NCI-H524 (cell line): Measurements from ENCODE around the gene OR52E5.

Experiments
- DNase-seq, 2 experiments: peaks; one replicate each; lab custom pipeline; 2025; lab: John Stamatoyannopoulos, UW

Gene OR52E5

DNA sequence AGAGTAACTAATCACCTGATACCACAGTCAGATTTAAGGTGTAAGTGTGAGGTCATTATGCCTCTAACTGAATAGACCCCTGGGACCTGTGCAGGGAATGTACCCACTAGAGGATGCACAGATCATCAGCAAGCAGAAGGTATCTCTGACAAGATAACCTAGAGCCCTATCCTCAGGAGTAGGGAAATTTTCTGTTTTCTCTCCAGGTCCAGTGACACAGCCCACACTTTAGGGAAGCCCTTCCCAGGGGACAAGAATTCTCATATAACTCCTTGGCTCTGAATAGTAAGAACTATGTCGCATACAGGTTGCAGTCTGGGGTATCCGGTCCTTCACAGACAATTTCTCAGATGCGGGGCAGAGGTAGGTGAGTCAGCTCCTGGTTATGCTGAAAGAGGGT is at the start of gene OR52E5:
Gene OR52E5 (plus strand): TSS at position 301 of the 400 bp plus-strand sequence. CDS start 7,569 bp downstream, outside the sequence.
- DNase-seq = no peak

DNA sequence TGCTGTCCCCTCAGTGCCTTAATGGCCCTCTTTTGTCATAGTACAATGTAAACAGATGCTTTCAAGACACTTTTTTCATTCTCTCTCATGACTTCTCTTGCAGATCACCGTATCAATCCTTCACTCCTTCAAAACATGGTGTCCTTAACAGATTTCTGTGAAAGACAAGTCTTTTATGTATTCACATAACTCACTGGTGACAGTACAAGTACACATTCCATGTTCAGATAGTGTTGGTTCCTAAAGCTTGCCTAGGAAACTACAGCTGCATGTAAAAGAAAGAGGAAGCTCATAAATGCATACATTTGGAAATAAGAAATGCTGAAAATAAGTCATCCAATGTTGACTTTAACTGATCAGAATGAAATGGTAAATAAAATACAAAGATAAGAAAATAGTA is 46.3 kb upstream of the OR52E5 start:
- DNase-seq = no peak

DNA sequence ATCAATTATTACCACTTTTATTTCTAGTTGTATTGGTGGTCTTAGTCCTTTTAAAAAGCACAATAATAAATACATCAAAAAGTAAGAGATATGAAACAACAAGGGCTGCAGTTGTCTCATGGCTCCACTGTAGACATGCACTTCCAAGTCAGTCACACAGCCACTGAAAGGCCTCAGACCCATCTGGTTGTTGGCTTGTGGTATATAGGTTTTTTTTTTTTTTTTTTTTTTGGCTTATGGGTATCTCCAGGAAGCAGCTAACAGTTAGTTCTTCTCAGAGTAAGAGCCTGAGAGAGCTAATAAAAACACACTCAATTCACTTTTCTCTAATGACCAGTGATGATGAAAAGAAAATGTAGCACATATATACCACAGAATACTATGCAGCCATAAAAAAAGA is 45.3 kb upstream of the OR52E5 start:
- DNase-seq = no peak

DNA sequence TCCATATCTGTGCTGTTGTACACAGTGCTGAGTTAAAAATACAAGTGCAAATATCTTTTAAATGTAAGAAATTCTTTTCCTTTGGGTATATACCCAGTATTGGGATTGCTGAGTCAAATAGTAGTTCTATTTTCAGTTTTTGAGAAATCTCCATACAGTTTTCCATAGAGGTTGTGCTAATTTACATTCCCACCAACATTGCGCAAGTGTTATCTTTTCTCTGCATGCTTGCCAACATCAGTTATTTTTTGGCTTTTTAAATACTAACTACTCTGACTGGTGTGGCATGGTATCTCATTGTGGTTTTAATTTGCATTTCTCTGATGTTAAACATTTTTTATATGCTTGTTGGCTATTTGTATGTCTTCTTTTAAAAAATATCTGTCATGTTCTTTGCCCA is 42.0 kb upstream of the OR52E5 start:
- no peak for DNase-seq

DNA sequence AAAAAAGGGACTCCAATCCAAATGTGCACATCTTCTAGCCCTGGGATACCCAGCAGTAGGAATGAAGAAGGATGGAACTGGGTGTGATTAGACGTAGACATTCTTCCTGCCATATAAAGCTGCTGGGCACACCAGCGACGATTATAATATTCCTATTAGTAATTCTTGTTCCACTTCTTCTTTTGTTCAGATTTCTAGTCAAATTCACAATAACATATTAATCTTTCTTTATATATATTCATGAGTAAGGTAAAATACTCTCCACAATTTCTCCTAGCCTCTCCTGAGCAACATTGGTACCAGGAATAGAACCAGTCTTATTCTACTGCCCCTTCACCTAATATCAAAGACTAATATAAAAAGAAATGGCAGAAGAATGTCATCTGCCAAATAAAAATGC is 35.4 kb upstream of the OR52E5 start, which contains the start of gene OR52E8:
Gene OR52E8 (minus strand): TSS at position 101 of the 400 bp plus-strand sequence. CDS start 0 bp downstream, at position 101.
- DNase-seq = no peak

DNA sequence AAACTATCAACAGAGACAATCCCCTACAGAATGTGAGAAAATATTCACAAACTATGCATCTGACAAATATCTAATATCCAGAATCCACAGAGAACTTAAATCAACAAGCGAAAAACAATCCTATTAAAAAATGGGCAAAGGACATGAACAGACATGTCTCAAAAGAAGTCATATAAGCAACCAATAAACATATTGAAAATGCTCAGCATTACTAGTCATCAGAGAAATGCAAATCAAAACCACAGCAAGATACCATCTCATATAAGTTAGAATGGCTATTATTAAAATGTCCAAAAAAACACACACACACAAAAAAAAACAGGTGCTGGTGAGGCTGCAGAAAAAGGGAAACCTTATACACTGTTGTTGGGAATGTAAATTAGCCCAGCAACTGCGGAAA is 27.2 kb upstream of the OR52E5 start:
- no peak for DNase-seq

DNA sequence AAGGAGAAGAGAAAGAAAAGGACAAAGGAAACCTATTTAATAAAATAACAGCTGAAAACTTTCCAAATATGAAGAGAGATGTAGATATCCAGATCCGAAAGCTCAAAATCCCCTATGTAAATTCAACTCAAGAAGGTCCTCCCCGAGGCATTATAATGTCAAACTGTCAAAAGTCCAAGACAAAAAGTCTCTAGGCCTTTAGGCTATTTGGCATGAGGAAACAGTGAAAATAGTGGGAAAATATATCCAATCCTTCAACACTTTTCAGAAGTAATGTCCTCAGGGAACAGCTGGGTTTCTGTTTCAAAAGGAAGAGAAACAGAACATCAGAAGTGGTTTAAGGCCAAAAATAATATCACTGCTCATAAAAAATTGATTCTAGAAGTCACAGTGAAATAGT is 14.4 kb upstream of the OR52E5 start:
- no peak for DNase-seq

GRCh38 chr11:5880329-5880728 is 12.7 kb upstream of the OR52E5 start, which contains the start of gene OR52E4:
OR52E4 (plus strand) TSS chr11:5880629; CDS start chr11:5884293, 3,664 bp downstream.
- no peak for DNase-seq

DNA sequence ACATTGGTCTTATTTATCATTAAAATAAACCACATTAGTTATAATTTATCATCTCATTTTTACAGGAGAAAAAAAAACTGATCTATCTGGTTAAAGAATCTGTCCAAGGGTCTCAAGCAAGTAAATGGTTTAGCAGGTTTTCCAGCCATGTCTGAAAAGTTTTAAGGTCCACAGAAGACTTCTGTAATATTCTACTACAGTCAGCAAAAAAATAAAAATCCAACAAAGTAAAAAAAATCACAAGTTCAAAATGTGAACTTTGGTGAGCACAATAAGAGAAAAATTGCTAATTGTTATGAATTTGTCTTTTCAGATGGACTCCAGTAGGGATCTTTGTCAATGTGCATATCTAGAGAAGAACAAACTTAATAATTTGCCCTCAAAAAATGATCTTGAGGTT is 11.3 kb upstream of the OR52E5 start:
- DNase-seq = no peak

GRCh38 chr11:5887172-5887571 is 5.8 kb upstream of the OR52E5 start:
- DNase-seq = no peak

DNA sequence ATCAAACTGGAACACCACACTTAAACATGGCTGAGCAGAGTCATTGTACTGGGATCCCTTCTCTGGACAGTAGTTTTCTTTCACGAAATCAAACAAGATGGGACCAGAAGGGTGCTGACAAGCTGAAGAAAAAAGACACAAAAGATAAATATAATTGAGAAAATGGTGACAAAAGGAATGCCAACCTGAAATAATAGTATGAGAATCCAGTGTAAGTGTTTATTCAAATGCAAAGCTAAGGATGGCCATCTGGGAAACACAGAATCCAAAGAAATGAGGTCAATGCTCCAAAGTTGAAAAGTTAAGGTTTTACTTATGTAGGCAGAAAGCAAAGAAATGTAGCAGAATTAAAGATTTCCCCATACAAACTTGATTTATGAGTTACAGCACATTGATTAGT is 5.3 kb upstream of the OR52E5 start:
- no peak for DNase-seq

- DNase-seq = peak in 1 of 2 experiments; percentile 2
Observed at GRCh38 chr11:5891216-5891800, 1.7 kb upstream of the OR52E5 start.

DNA sequence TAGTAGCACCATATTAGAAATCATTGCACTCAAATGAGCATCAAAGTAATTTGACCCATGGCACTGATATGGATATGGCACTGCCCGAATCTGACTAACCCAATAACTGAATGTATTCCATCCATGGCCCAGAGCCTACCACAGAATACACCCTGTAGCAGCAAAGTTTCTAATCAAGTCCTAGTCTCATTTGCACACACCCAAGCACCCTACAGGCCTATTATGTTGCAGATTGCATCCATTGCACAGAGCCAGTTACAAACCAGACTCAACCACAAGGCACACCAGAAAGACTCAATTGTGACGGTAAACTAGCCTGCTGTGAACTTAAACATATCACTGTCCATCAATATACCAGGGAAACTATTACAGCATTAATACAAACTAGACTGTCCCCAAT is 6.5 kb downstream of the OR52E5 start:
- DNase-seq = no peak

DNA sequence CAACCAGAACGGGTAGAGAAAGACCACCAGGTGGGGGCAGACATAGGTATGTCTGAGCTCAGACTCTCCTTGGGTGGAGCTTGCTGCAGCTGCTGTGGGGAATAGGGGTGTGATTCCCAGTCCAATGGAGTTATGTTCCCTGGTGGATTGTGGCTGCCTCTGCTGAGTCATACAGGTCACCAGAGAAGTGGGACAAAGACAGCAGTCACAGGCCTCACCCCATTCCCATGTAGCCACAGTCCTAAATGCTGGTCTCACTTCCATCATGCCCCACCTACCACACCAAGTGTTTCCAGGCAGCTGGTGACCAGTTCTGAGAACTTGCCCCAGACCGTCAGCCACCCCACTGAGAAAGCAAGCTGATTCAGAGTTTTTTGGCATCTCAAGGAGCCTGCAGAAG is 17.5 kb downstream of the OR52E5 start:
- no peak for DNase-seq

- peak in 1 of 2 experiments; percentile 4 for DNase-seq
Observed at GRCh38 chr11:5922749-5923426, 29.9 kb downstream of the OR52E5 start.

DNA sequence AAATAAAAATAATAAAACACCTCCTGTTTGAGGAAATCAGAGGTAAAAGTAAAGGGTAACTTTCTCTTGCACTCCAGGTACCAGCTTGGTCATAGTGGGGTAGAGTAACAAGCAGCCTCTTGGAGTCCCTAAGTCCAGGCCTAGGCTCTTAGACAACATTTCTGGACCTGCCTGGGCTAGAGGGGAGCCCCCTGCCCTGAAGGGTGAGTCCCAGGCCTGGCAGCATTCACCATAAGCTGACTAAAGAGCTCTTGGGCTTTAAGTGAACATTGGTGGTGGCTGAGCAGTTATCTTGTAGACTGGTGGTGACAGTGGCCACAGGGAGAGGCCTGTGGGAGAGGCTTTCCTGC is 30.4 kb downstream of the OR52E5 start:
- no peak for DNase-seq

- no peak for DNase-seq
Observed at GRCh38 chr11:5923794-5924193, 30.8 kb downstream of the OR52E5 start.

DNA sequence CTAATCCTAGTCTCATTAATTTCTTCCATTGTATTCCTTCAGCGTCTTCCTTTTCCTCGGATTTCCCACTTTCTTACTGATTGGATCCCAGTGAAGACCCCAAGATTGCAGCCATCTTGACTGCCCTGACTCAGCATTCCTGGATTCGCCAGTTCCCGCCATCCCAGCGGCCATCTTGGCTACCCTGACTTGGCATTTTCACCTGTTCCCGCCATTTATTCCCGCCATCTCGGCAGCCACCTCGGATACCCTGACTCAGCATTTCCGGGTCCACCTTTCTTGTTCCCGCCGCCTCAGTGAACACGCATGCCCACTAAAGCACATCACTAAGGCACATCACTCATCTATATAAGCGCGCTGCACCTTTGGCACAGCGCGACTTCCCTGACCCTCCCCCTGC is 35.3 kb downstream of the OR52E5 start:
- DNase-seq = no peak

DNA sequence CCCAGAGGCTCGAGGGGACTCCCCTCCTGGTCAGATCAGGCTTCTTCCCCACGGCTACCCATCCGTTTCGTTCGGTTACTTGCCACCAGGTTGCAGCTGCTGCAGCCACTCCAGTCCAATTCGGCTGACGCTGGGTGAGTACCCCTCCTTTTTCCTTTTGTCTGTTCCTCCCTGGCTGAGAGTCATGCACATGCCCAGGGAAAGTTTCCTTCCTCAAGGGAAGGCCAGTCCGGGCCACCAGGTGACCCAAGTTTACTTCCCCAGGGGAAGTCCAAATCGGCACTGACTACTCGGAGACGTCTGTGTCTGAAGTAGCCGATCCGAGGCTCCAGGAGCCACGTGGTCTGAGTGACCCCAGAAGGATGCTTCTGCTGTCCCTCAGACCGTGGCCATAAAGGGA is 35.8 kb downstream of the OR52E5 start:
- DNase-seq = no peak

DNA sequence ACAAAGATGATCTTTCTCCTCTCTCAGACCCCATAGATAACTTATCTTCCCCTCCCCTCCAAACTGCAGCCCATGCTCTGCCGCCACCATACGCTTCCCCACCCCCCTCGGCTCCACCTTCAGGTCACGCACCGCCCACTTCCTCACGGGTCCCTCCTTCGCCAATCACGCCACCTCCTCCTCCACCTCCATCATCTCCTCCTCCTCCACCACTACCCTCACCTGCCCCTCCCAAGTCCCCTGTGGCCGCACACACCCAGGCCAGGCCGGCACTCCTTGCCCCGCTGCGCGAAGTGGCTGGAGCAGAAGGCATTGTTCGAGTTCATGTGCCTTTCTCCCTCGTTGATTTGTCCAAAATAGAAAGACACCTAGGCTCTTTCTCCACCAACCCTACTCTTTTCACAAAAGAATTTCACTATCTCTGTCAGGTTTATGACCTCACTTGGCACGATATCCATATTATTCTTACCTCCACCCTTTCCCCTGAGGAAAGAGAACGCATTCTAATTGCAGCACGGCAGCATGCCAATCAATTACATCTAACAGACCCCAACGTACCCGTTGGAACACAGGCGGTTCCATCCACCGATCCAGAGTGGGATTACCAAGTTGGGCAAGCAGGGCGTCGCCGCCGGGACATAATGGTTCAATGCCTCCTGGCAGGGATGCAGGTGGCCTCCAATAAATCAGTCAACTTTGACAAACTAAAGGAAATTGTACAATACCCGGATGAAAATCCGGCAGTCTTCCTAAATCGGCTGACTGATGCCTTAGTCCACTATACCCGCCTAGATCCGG is 36.8 kb downstream of the OR52E5 start:
- DNase-seq = no peak

DNA sequence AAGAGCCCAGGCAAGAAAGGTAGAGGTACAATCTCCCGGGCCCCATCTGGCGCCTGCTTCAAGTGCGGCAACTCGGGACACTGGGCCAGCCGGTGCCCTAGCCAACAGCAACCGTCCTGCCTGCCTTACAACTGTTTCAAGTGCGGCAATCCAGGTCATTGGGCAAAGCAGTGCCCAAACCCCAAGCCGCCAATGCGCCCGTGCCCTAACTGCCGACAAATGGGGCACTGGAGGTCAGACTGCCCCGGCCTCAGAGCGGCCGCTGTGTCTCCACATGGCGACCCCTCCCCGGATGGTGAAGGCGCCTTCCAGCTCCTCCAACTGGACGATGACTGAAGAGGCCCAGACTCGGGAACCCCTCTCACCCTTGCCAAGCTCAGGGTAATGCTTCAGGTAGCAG is 37.6 kb downstream of the OR52E5 start:
- no peak for DNase-seq

- DNase-seq = no peak
Observed at GRCh38 chr11:5931061-5931460, 38.1 kb downstream of the OR52E5 start.

DNA sequence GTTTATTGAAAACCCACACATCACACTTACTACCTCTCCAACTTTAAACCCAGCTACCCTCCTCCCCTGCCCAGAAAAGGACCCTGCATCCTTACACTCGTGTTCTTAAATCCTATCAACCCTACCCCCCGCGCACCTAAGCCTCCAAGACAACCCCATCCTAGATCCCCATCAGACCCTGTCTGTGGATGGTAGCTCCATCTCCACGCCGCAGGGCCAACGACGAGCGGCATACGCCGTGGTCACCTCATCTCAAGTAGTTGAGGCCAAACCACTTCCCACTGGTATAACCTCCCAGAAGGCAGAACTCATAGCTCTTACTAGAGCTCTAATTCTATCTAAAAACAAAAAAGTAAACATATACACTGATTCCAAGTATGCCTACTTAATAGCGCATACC is 39.7 kb downstream of the OR52E5 start:
- no peak for DNase-seq
